OCI-LY7 (cell line): Measurements from ENCODE around the gene ADPGK. TPM values are rescaled to one million over a fixed set of nuclear protein-coding genes. Genes with fewer than 3 reads are reported as not detected.

Experiments used
- BruUV-seq: library from RNA; stranded (reverse); fragments of 400-500 nt; replicated peaks from 2 replicates; lab custom pipeline; 2021; lab: Mats Ljungman, UMichigan
- CTCF ChIA-PET: fragments of 300-600 bp; sonication (Branson Sonifier 250); formaldehyde crosslinking; loops from one replicate; lab custom pipeline; 2022; ENCODE audit warnings: antibody characterized with exemption; ENCODE audit not compliant: unreplicated experiment; lab: Charles Lee
- POLR2A ChIA-PET: fragments of 300-600 bp; sonication (Branson Sonifier 250); formaldehyde crosslinking; loops from one replicate; lab custom pipeline; 2022; ENCODE audit warnings: antibody characterized with exemption; lab: Charles Lee
- DNase-seq: peaks from one replicate; pipeline ENCODE4 v3.0.0-alpha.2; 2015; ENCODE audit warnings: low spot score
- H2AFZ ChIP-seq: fragments of 200-600 bp; sonication (generic), shearing (Covaris generic); 2 replicates; pipeline ENCODE4 v1.6.1; 2014; ENCODE audit warnings: mild to moderate bottlenecking, antibody characterized with exemption, low read length, moderate library complexity
- H3K27ac ChIP-seq: fragments of 200-600 bp; sonication (generic); 2 replicates; pipeline ENCODE4 v1.5.1; 2014; ENCODE audit warnings: mixed run types, low read depth, mild to moderate bottlenecking, moderate library complexity, low read length, inconsistent platforms; ENCODE audit not compliant: poor library complexity, severe bottlenecking
- H3K36me3 ChIP-seq: fragments of 200-600 bp; sonication (generic); 2 replicates; pipeline ENCODE4 v1.6.1; 2014; ENCODE audit warnings: mild to moderate bottlenecking, antibody characterized with exemption, low read length, moderate library complexity, mixed read lengths; ENCODE audit not compliant: insufficient read depth
- H3K4me1 ChIP-seq: fragments of 200-600 bp; sonication (generic); 2 replicates; pipeline ENCODE4 v1.5.1; 2014; ENCODE audit warnings: mild to moderate bottlenecking, low read length; ENCODE audit not compliant: insufficient read depth, poor library complexity, severe bottlenecking
- H3K4me2 ChIP-seq: fragments of 200-600 bp; sonication (generic); 2 replicates; pipeline ENCODE4 v1.6.1; 2014; ENCODE audit warnings: mild to moderate bottlenecking, low read length
- H3K4me3 ChIP-seq: fragments of 200-600 bp; sonication (generic); 2 replicates; pipeline ENCODE4 v1.5.1; 2014; ENCODE audit warnings: mild to moderate bottlenecking, low read depth, low read length; ENCODE audit not compliant: poor library complexity, severe bottlenecking
- H3K79me2 ChIP-seq: fragments of 200-600 bp; sonication (generic); 2 replicates; pipeline ENCODE4 v1.6.1; 2016; ENCODE audit warnings: low read depth, mild to moderate bottlenecking, low read length, moderate library complexity, mixed read lengths; ENCODE audit not compliant: insufficient read depth
- H3K9me2 ChIP-seq: fragments of 200-600 bp; sonication (generic); 2 replicates; pipeline ENCODE4 v1.6.1; 2016; ENCODE audit warnings: mild to moderate bottlenecking, low read length, mixed read lengths; ENCODE audit not compliant: insufficient read depth
- H3K9me3 ChIP-seq: fragments of 200-600 bp; sonication (generic); 2 replicates; pipeline ENCODE4 v1.6.1; 2014; ENCODE audit warnings: mild to moderate bottlenecking, mixed run types, low read length, mixed read lengths
- H4K20me1 ChIP-seq: fragments of 200-600 bp; sonication (generic); 2 replicates; pipeline ENCODE4 v1.6.1; 2014; ENCODE audit warnings: mild to moderate bottlenecking, antibody characterized with exemption, low read length, moderate library complexity, mixed read lengths; ENCODE audit not compliant: insufficient read depth
- CTCF ChIP-seq: fragments of 200-600 bp; sonication (generic); conservative IDR thresholded peaks from 2 replicates; pipeline ENCODE4 v1.5.1; 2014; ENCODE audit warnings: mild to moderate bottlenecking, antibody characterized with exemption, low read length, moderate library complexity, mixed read lengths
- EZH2phosphoT487 ChIP-seq: fragments of 200-600 bp; sonication (generic); IDR thresholded peaks from 2 replicates; pipeline ENCODE4 v1.6.1; 2018; ENCODE audit warnings: low read depth, borderline replicate concordance, mild to moderate bottlenecking, mixed run types, antibody characterized with exemption, low read length, moderate library complexity, mixed read lengths
- intact Hi-C: fragments of 100-400 bp; cut with micrococcal nuclease; formaldehyde crosslinking; loops from one replicate; pipeline ENCODE4 v1.10.0; 2022; ENCODE audit not compliant: unreplicated experiment
- total RNA-seq, 2 experiments: library from RNA; depleted of rRNA in 1 of 2; stranded (reverse); fragments of >200 nt in 1 of 2; shearing (Covaris generic) in 1 of 2; gene quantifications; 2 replicates each; pipeline ENCODE4 v1.2.3, GENCODE V29; 2014 to 2022

The ADPGK gene
- total RNA-seq, 2 experiments from 2014 or later, result 74.9 to 86.8 TPM

- Histone ChIP-seq H4K20me1 (no peaks in the 10 kb centered on the region), H3K79me2 (no peaks in the 10 kb centered on the region), H3K4me3 (no peak overlapping the region), H3K4me2 (no peak overlapping the region), H3K4me1 (no peaks in the 10 kb centered on the region), H3K27ac (no peak overlapping the region), H3K9me3 (no peaks in the 10 kb centered on the region), H3K36me3 (no peaks in the 10 kb centered on the region), H3K9me2 (no peaks in the 10 kb centered on the region), H2AFZ (no peak overlapping the region)
- CTCF ChIA-PET, result no interaction called here
- intact Hi-C loops, result no loop called here
- TF ChIP-seq CTCF (no peak), EZH2phosphoT487 (no peak)
- BruUV-seq, result no TSS peak
- DNase-seq, result no peak
- POLR2A ChIA-PET, result no interaction called here
These were observed 19.4 kb upstream of the ADPGK start for GRCh38 chr15:72803006-72803405.

DNA sequence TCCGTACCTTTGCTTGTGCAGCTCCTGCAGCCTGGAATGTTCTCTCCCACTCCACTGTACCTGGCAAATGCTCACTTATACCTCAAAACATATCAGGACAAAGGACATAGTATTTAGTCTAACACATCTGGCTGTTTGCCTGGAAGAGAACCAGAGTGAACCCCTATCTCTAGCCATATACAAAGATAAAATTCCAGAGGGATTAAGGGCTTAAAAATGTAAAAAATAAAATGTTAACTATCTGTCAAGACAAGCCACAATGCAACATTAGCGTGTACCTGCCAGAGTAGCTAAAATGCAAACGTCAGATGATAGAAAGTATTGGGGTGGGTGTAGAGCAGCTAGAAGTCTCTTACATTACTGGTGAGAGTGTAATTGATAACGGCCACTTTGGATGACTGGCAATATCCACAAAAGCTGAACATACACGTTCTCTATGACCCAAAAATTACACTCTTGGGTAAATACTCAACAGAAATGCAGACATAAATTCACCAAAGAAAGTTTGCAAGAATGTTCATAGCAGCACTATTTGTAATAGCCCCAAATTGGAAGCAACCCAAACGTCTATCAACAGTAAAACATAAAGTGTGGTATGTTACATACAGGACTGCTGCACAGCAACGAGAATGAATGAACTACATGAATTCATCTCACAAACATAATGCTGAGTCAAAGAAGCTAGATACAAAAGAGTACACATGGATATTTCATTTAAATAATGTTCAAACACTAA is 18.2 kb upstream of the ADPGK start:
- no peaks in the 10 kb centered on the region for H3K9me2 ChIP-seq
- no peak for DNase-seq
- ChIA-PET CTCF (no interaction called here), POLR2A (no interaction called here)
- TF ChIP-seq CTCF, result no peak
- H4K20me1 ChIP-seq, result no peaks in the 10 kb centered on the region
- no peak overlapping the region for H2AFZ ChIP-seq
- peaks cover 5% of the 10 kb centered on the region for H3K4me1 ChIP-seq
- no peaks in the 10 kb centered on the region for H3K9me3 ChIP-seq
- H3K36me3 ChIP-seq, result no peaks in the 10 kb centered on the region
- intact Hi-C loops, result loop anchor here (2.0 kb wide), 1 partner anchor 45 kb away; no protein-coding TSS in a partner anchor
- H3K4me3 ChIP-seq, result no peak overlapping the region
- H3K4me2 ChIP-seq, result no peak overlapping the region
- no peak overlapping the region for H3K27ac ChIP-seq
- no peaks in the 10 kb centered on the region for H3K79me2 ChIP-seq
- BruUV-seq, result no TSS peak

GRCh38 chr15:72800833-72801481 is 17.4 kb upstream of the ADPGK start:
- no peak overlapping the region for H3K4me3 ChIP-seq
- H2AFZ ChIP-seq, result no peak overlapping the region
- H3K36me3 ChIP-seq, result no peaks in the 10 kb centered on the region
- ChIA-PET POLR2A (no interaction called here), CTCF (no interaction called here)
- no peaks in the 10 kb centered on the region for H3K79me2 ChIP-seq
- H4K20me1 ChIP-seq, result no peaks in the 10 kb centered on the region
- H3K9me2 ChIP-seq, result no peaks in the 10 kb centered on the region
- no TSS peak for BruUV-seq
- H3K27ac ChIP-seq, result no peak overlapping the region
- H3K4me1 ChIP-seq, result peaks cover 10% of the 10 kb centered on the region
- TF ChIP-seq EZH2phosphoT487, result no peak
- TF ChIP-seq CTCF, result no peak
- H3K9me3 ChIP-seq, result no peaks in the 10 kb centered on the region
- intact Hi-C loops, result loop anchor here (2.0 kb wide), 1 partner anchor 44 kb away; no protein-coding TSS in a partner anchor
- H3K4me2 ChIP-seq, result no peak overlapping the region
- no peak for DNase-seq
